HG02763 (cell line): ENCODE measurements around the gene TMEM151B.

Experiments used
- ATAC-seq: cut with Tn5 transposase; IDR thresholded peaks from one replicate; pipeline ENCODE4 v1.9.1; 2021; ENCODE audit warnings: mild to moderate bottlenecking, moderate library complexity; ENCODE audit not compliant: unreplicated experiment

The TMEM151B gene

GRCh38 chr6:44356487-44356886, 86.2 kb downstream of the TMEM151B start:
- no peak for ATAC-seq
